GM12874 (cell line): ENCODE measurements around the gene LPAR2.

Source experiments
- CTCF ChIP-seq: IDR thresholded peaks from 2 replicates; pipeline ENCODE4 v1.5.1; 2011; ENCODE audit warnings: low read depth, mild to moderate bottlenecking, control low read depth, low read length, moderate library complexity; ENCODE audit not compliant: insufficient read depth

LPAR2 gene

GRCh38 chr19:19580418-19580817, 47.6 kb downstream of the LPAR2 start:
- no peak for TF ChIP-seq CTCF

- no peak for TF ChIP-seq CTCF
These were observed 48.3 kb downstream of the LPAR2 start for GRCh38 chr19:19579533-19580361.

GRCh38 chr19:19578252-19578651, 49.8 kb downstream of the LPAR2 start:
- TF ChIP-seq CTCF = no peak

GRCh38 chr19:19575411-19575810, 52.6 kb downstream of the LPAR2 start:
- no peak for TF ChIP-seq CTCF
